ENCODE measurements around the gene EHF. TPM values are rescaled to one million over a fixed set of nuclear protein-coding genes. Genes with fewer than 3 reads are reported as not detected.

EHF gene
- total and polyA plus RNA-seq, 2 of the 13 experiments (the other 11 are each of a cell fraction or from before 2014, with no cell fraction given), result 0.04 to 0.46 TPM

- H3K27me3 ChIP-seq (ENCODE audit: control insufficient read depth in 1 of 2, insufficient read depth in 2 of 2, low read length in 2 of 2), result no peaks in the 10 kb centered on the region
- ChIA-PET POLR2A (interaction anchor here (2.5 kb wide), 1 partner anchor 9 kb away, joined by 12 read pairs; no protein-coding TSS in a partner anchor), CTCF (ENCODE audit: low intra/inter-chr PET ratio, low total read pairs) (no interaction called here)
- DNase-seq (ENCODE audit: low spot score), result no peak
- TF ChIP-seq ZSCAN12 (CRISPR knock-in tag; IDR thresholded peaks at IDR 0.05), result no peak
- TF ChIP-seq JUNB (CRISPR knock-in tag; IDR thresholded peaks at IDR 0.05; ENCODE audit: borderline replicate concordance), result no peak
- no peak for TF ChIP-seq LCORL (IDR thresholded peaks at IDR 0.05)
- no peak for TF ChIP-seq LCORL (CRISPR knock-in tag; IDR thresholded peaks at IDR 0.05)
- no peak for TF ChIP-seq GPN1 (CRISPR knock-in tag; IDR thresholded peaks at IDR 0.05; ENCODE audit: borderline replicate concordance)
- TF ChIP-seq ZFP1 (CRISPR knock-in tag; IDR thresholded peaks at IDR 0.05), result no peak
- no peak for TF ChIP-seq ZNF350 (CRISPR knock-in tag; IDR thresholded peaks at IDR 0.05; ENCODE audit: borderline replicate concordance, low read depth)
- no peak for TF ChIP-seq RBM22 (optimal IDR thresholded peaks at IDR 0.05; ENCODE audit: low read length)
- TF ChIP-seq ZFAT (CRISPR knock-in tag; conservative IDR thresholded peaks at IDR 0.05), result no peak
- TF ChIP-seq POGZ (CRISPR knock-in tag; IDR thresholded peaks at IDR 0.05), result no peak
- no peak overlapping the region for H3K4me2 ChIP-seq (ENCODE audit: low read depth, low read length)
- H4K20me1 ChIP-seq (ENCODE audit: insufficient read depth, low read length), result no peaks in the 10 kb centered on the region
- no peak for ATAC-seq
- H2AFZ ChIP-seq (ENCODE audit: low read length), result no peak overlapping the region
- no peak overlapping the region for H3K4me3 ChIP-seq (replicated peaks in 1 of 3; ENCODE audit: insufficient read depth in 1 of 3, low read depth in 2 of 3, low read length in 3 of 3)
- H3K79me2 ChIP-seq (ENCODE audit: insufficient read depth, low read length), result no peaks in the 10 kb centered on the region
- H3K4me1 ChIP-seq (ENCODE audit: insufficient read depth, low read length), result peaks cover 64% of the 10 kb centered on the region
- no peak overlapping the region for H3K27ac ChIP-seq (ENCODE audit: extremely low read length, insufficient read depth, low read length)
- no peak for FAIRE-seq
- intact Hi-C loops (cut with micrococcal nuclease; ENCODE audit: unreplicated experiment) (no loop called here), in situ Hi-C loops (cut with HindIII; ENCODE audit: extremely low pct_ligation_motif_present, low pct_unique_long_range_greater_than_20kb) (loop anchor here (10.0 kb wide), 1 partner anchor 46 kb away; no protein-coding TSS in a partner anchor)
- no TSS peak for BruUV-seq (replicated peaks)
- no peak overlapping the region for H3K9ac ChIP-seq (ENCODE audit: insufficient read depth, low read depth, low read length)
- WGBS (ENCODE audit: low lambda C conversion rate), result 64% methylated on average over 7 of the region's 7 CpGs
- H3K9me3 ChIP-seq (ENCODE audit: low read length), result no peaks in the 10 kb centered on the region
- H3K36me3 ChIP-seq (replicated peaks in 1 of 2; ENCODE audit: control insufficient read depth in 1 of 2, insufficient read depth in 2 of 2, low read length in 2 of 2), result no peaks in the 10 kb centered on the region
Measured at GRCh38 chr11:34609187-34609751, 11.6 kb upstream of the EHF start.

- CTCF ChIA-PET (ENCODE audit: low intra/inter-chr PET ratio, low total read pairs), result no interaction called here
Measured at GRCh38 chr11:34609850-34610249, 11.0 kb upstream of the EHF start.

More at GRCh38 chr11:34609850-34610249, 11.0 kb upstream of the EHF start:
- Histone ChIP-seq H2AFZ (ENCODE audit: low read length) (no peak overlapping the region), H3K27me3 (ENCODE audit: control insufficient read depth in 1 of 2, insufficient read depth in 2 of 2, low read length in 2 of 2) (no peaks in the 10 kb centered on the region), H3K27ac (ENCODE audit: extremely low read length, insufficient read depth, low read length) (no peak overlapping the region), H4K20me1 (ENCODE audit: insufficient read depth, low read length) (no peaks in the 10 kb centered on the region), H3K4me2 (ENCODE audit: low read depth, low read length) (no peak overlapping the region; the same call in 1 of the 2 replicates), H3K36me3 (replicated peaks in 1 of 2; ENCODE audit: control insufficient read depth in 1 of 2, insufficient read depth in 2 of 2, low read length in 2 of 2) (no peaks in the 10 kb centered on the region), H3K4me3 (replicated peaks in 1 of 3; ENCODE audit: insufficient read depth in 1 of 3, low read depth in 2 of 3, low read length in 3 of 3) (no peak overlapping the region), H3K4me1 (ENCODE audit: insufficient read depth, low read length) (peaks cover 64% of the 10 kb centered on the region), H3K79me2 (ENCODE audit: insufficient read depth, low read length) (no peaks in the 10 kb centered on the region), H3K9ac (ENCODE audit: insufficient read depth, low read depth, low read length) (no peak overlapping the region), H3K9me3 (ENCODE audit: low read length) (no peaks in the 10 kb centered on the region)
- TF ChIP-seq FOSL2 (CRISPR knock-in tag; IDR thresholded peaks at IDR 0.05) (peak; percentile 32; the same call in 1 of the 2 replicates), FOXJ3 (CRISPR knock-in tag; IDR thresholded peaks at IDR 0.05; ENCODE audit: borderline replicate concordance) (no peak), DRAP1 (CRISPR knock-in tag; IDR thresholded peaks at IDR 0.05) (no peak), ZNF34 (CRISPR knock-in tag; IDR thresholded peaks at IDR 0.05; ENCODE audit: borderline replicate concordance) (no peak)
- TF ChIP-seq, protein P1, sequence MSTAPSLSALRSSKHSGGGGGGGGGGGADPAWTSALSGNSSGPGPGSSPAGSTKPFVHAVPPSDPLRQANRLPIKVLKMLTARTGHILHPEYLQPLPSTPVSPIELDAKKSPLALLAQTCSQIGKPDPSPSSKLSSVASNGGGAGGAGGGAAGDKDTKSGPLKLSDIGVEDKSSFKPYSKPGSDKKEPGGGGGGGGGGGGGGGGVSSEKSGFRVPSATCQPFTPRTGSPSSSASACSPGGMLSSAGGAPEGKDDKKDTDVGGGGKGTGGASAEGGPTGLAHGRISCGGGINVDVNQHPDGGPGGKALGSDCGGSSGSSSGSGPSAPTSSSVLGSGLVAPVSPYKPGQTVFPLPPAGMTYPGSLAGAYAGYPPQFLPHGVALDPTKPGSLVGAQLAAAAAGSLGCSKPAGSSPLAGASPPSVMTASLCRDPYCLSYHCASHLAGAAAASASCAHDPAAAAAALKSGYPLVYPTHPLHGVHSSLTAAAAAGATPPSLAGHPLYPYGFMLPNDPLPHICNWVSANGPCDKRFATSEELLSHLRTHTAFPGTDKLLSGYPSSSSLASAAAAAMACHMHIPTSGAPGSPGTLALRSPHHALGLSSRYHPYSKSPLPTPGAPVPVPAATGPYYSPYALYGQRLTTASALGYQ (CRISPR knock-in tag; IDR thresholded peaks at IDR 0.05), result no peak
- POLR2A ChIA-PET, result interaction anchor here (2.5 kb wide), 1 partner anchor 9 kb away, joined by 12 read pairs; no protein-coding TSS in a partner anchor
- 48% methylated on average over 7 of the region's 7 CpGs for WGBS (ENCODE audit: low lambda C conversion rate)
- intact Hi-C loops (cut with micrococcal nuclease; ENCODE audit: unreplicated experiment), result no loop called here
- ATAC-seq (no peak), DNase-seq (ENCODE audit: low spot score) (peak; percentile 13), FAIRE-seq (no peak)
- BruUV-seq (replicated peaks), result no TSS peak
- in situ Hi-C loops (cut with HindIII; ENCODE audit: extremely low pct_ligation_motif_present, low pct_unique_long_range_greater_than_20kb), result loop anchor here (10.0 kb wide), 1 partner anchor 45 kb away; no protein-coding TSS in a partner anchor

Data from HepG2 (cell line).